ENCODE results near the gene GJC1.

- TF ChIP-seq POLR2A (IDR thresholded peaks at IDR 0.05) (no peak), CTCF (IDR thresholded peaks at IDR 0.05 in 4 of 5, conservative IDR thresholded peaks at IDR 0.05 in 1 of 5) (no peak)
These were observed 19.9 kb upstream of the GJC1 start for GRCh38 chr17:44850025-44850424.

Data from gastrocnemius medialis (tissue), 4 donors.